Loucy (cell line): ENCODE results near the gene C17orf113.
A peak's percentile ranks its signal among the peaks of the same experiment; 100 is the strongest.

ENCODE experiments used
- H2AFZ ChIP-seq: fragments of 200-600 bp; sonication (generic); 2 replicates; pipeline ENCODE4 v1.6.0; 2016; ENCODE audit warnings: antibody characterized with exemption, mild to moderate bottlenecking, low read length, moderate library complexity
- H3F3A ChIP-seq: fragments of 200-600 bp; 2 replicates; pipeline ENCODE4 v1.6.0; 2016; ENCODE audit warnings: antibody characterized with exemption, low read depth, mild to moderate bottlenecking
- H3K27me3 ChIP-seq: fragments of 200-600 bp; sonication (generic); 2 replicates; pipeline ENCODE4 v1.6.1; 2014; ENCODE audit warnings: low read length, mild to moderate bottlenecking; ENCODE audit not compliant: insufficient read depth, poor library complexity, severe bottlenecking
- H3K36me3 ChIP-seq: fragments of 200-600 bp; sonication (generic); 2 replicates; pipeline ENCODE4 v1.6.1; 2016; ENCODE audit warnings: low read length; ENCODE audit not compliant: insufficient read depth
- H3K4me1 ChIP-seq: fragments of 200-600 bp; sonication (generic); 2 replicates; pipeline ENCODE4 v1.5.1; 2014; ENCODE audit warnings: low read length, mild to moderate bottlenecking; ENCODE audit not compliant: insufficient read depth, poor library complexity, severe bottlenecking
- H3K4me2 ChIP-seq: fragments of 200-600 bp; sonication (generic); 2 replicates; pipeline ENCODE4 v1.6.0; 2014; ENCODE audit warnings: antibody characterized with exemption, low read length, low read depth, mild to moderate bottlenecking; ENCODE audit not compliant: poor library complexity, severe bottlenecking
- H3K4me3 ChIP-seq: fragments of 200-600 bp; sonication (generic); 2 replicates; pipeline ENCODE4 v1.5.1; 2014; ENCODE audit warnings: low read length, mild to moderate bottlenecking, mixed read lengths; ENCODE audit not compliant: poor library complexity, severe bottlenecking
- H3K79me2 ChIP-seq: fragments of 200-600 bp; sonication (generic); 2 replicates; pipeline ENCODE4 v1.6.1; 2014; ENCODE audit warnings: low read length; ENCODE audit not compliant: insufficient read depth
- H3K9ac ChIP-seq: fragments of 200-600 bp; sonication (generic); 2 replicates; pipeline ENCODE4 v1.6.0; 2014; ENCODE audit warnings: mild to moderate bottlenecking, low read depth, low read length, moderate library complexity; ENCODE audit not compliant: poor library complexity, severe bottlenecking
- H3K9me2 ChIP-seq: fragments of 200-600 bp; sonication (generic); replicated peaks from 2 replicates; pipeline ENCODE4 v1.6.1; 2016; ENCODE audit warnings: low read depth, low read length, mixed read lengths
- H3K9me3 ChIP-seq: fragments of 200-600 bp; sonication (generic); 2 replicates; pipeline ENCODE4 v1.6.1; 2014; ENCODE audit warnings: mild to moderate bottlenecking, antibody characterized with exemption, low read length, low read depth; ENCODE audit not compliant: insufficient read depth
- H4K20me1 ChIP-seq: fragments of 200-600 bp; sonication (generic); 2 replicates; pipeline ENCODE4 v1.6.0; 2014; ENCODE audit warnings: antibody characterized with exemption, low read length, mild to moderate bottlenecking; ENCODE audit not compliant: insufficient read depth, poor library complexity, severe bottlenecking
- EZH2phosphoT487 ChIP-seq: fragments of 200-600 bp; IDR thresholded peaks from 2 replicates; pipeline ENCODE4 v1.6.1; 2018; ENCODE audit warnings: antibody characterized with exemption, mild to moderate bottlenecking, moderate library complexity, borderline replicate concordance
- TF ChIP-seq, protein P1 (sequence below): fragments of 200-600 bp; sonication (generic); conservative IDR thresholded peaks from 2 replicates; pipeline ENCODE4 v1.5.1; 2014; ENCODE audit warnings: mild to moderate bottlenecking, antibody characterized with exemption, low read length

C17orf113 gene

DNA sequence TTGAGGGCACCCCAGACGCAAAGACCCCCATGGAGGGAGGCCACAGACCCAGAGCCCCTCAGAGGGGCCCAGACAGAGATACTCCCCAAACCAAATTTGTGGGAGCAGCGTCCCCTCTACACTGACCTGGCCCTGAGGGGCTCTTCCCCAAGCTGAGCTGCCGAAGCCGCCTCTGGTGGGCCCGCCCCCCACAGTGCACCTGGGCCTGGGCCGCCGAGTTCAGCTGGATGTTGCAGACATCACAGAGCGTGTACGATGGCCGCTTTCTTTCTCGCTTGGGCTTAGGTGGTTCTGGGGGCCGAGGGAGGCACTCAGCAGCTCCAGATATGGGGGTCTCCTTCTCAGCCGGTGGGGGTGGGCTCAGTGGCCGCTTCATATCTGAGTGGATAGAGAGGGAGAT lies 12.3 kb upstream of the C17orf113 start:
- Histone ChIP-seq H3K4me1 (peaks cover 14% of the 10 kb centered on the region), H4K20me1 (no peaks in the 10 kb centered on the region), H3K79me2 (no peaks in the 10 kb centered on the region), H3K36me3 (no peaks in the 10 kb centered on the region), H3K4me3 (no peak overlapping the region), H3K9me2 (no peaks in the 10 kb centered on the region), H3K9ac (no peak overlapping the region), H3K27me3 (no peaks in the 10 kb centered on the region), H2AFZ (no peak overlapping the region), H3F3A (no peaks in the 10 kb centered on the region), H3K9me3 (no peaks in the 10 kb centered on the region), H3K4me2 (no peak overlapping the region)
- no peak for TF ChIP-seq EZH2phosphoT487
- TF ChIP-seq, protein P1, sequence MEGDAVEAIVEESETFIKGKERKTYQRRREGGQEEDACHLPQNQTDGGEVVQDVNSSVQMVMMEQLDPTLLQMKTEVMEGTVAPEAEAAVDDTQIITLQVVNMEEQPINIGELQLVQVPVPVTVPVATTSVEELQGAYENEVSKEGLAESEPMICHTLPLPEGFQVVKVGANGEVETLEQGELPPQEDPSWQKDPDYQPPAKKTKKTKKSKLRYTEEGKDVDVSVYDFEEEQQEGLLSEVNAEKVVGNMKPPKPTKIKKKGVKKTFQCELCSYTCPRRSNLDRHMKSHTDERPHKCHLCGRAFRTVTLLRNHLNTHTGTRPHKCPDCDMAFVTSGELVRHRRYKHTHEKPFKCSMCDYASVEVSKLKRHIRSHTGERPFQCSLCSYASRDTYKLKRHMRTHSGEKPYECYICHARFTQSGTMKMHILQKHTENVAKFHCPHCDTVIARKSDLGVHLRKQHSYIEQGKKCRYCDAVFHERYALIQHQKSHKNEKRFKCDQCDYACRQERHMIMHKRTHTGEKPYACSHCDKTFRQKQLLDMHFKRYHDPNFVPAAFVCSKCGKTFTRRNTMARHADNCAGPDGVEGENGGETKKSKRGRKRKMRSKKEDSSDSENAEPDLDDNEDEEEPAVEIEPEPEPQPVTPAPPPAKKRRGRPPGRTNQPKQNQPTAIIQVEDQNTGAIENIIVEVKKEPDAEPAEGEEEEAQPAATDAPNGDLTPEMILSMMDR = no peak

DNA sequence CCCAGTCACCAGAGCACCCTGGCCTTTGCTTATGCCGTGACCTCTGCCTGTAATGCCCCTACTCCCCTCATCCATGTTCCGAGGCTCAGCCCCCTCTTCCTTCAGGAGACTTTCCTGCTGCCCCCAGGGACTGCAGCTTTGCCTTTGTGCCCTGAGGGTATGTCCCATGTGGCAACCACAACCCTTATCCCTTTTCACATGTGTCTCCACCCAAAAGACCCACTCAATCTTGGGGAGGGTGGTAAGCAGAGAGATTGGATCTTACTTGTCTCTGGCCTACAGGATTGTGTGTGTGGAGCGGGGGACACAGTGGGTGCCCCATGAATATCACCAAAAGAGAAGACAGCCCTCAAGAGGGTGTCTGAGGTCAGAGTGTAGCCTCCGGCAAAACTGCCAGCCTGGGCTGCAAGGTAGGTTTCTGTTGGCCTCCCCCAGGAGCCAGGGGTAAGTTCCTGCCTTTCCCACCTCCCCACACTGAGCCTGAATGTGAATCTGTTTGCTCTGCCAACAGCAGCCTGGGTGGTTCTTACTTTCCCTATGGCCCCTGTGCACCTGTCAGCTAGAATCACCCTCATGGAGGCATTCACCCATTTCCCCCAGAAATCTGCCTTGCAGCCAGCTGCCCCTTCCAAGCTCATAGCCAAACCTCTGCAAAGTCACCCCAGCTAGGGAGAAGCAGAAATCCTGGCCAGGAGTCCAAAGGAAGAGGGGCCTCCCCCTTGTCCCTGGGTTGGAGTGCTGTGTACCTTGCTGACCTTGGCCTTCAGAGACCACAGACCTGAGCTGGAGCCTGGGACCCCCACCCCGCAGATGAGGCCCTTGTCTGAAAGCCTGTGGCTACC lies 11.5 kb upstream of the C17orf113 start:
- Histone ChIP-seq H3K4me1 (peaks cover 14% of the 10 kb centered on the region), H3K36me3 (no peaks in the 10 kb centered on the region), H3F3A (no peaks in the 10 kb centered on the region), H3K27me3 (no peaks in the 10 kb centered on the region), H4K20me1 (no peaks in the 10 kb centered on the region), H3K79me2 (no peaks in the 10 kb centered on the region), H3K9me2 (no peaks in the 10 kb centered on the region), H3K9me3 (no peaks in the 10 kb centered on the region), H2AFZ (no peak overlapping the region), H3K9ac (no peak overlapping the region), H3K4me3 (no peak overlapping the region), H3K4me2 (no peak overlapping the region)
- no peak for TF ChIP-seq EZH2phosphoT487
- TF ChIP-seq, protein P1 = no peak

DNA sequence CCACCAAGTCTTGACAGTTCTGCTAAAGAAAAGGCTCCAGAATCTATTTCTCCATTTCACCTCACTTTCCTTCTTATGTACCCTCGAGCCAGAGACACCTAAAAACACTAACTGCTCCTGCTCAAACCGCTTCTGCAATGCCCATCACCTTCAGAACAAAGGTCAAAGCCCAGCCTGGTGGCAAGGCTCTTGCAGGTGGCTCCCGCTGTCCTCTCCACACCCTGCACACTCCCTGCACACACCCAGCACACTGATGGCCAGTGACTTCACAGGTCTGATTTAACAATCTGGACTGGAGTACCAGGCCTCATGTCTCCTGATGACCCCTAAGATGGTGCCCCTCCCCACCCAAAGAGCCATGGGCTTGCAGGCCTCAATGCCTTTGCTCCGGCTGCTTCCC lies 9.8 kb upstream of the C17orf113 start:
- H3F3A ChIP-seq = no peaks in the 10 kb centered on the region
- H2AFZ ChIP-seq = peak overlapping the region; percentile 66; the same call in 1 of the 2 replicates
- no peak overlapping the region for H3K4me3 ChIP-seq
- H3K9me3 ChIP-seq = no peaks in the 10 kb centered on the region
- H3K27me3 ChIP-seq = no peaks in the 10 kb centered on the region
- no peak overlapping the region for H3K9ac ChIP-seq
- H3K4me1 ChIP-seq = peaks cover 14% of the 10 kb centered on the region
- no peaks in the 10 kb centered on the region for H3K36me3 ChIP-seq
- no peak for TF ChIP-seq EZH2phosphoT487
- TF ChIP-seq, protein P1 = no peak
- no peak overlapping the region for H3K4me2 ChIP-seq
- H4K20me1 ChIP-seq = no peaks in the 10 kb centered on the region
- no peaks in the 10 kb centered on the region for H3K9me2 ChIP-seq
- no peaks in the 10 kb centered on the region for H3K79me2 ChIP-seq
